Right atrium auricular region (tissue), 2 donors: ENCODE results near the gene STK39. TPM values are rescaled to one million over a fixed set of nuclear protein-coding genes. Genes with fewer than 3 reads are reported as not detected.

Experiments
- DNase-seq: peaks from one replicate; pipeline ENCODE4 v3.0.0-alpha.2; 2019; ENCODE audit warnings: low spot score
- H3K27ac ChIP-seq, 2 donors: fragments of 200-600 bp; sonication (generic); 1 replicate in 1 of 2; 2 replicates in 1 of 2; pipeline ENCODE4 v1.5.1; 2016 to 2019
- H3K27me3 ChIP-seq, 2 donors: fragments of 200-600 bp; sonication (generic); one replicate each; pipeline versions ENCODE4 v1.5.1 to v1.6.0; 2017 to 2019
- H3K36me3 ChIP-seq: fragments of 200-600 bp; sonication (generic); one replicate; pipeline ENCODE4 v1.5.1; 2016
- H3K4me1 ChIP-seq, 2 donors: fragments of 200-600 bp; sonication (generic); one replicate each; pipeline versions ENCODE4 v1.5.1 to v1.6.0; 2017 to 2019
- H3K4me3 ChIP-seq, 2 donors: fragments of 200-600 bp; sonication (generic); 1 replicate in 1 of 2; 2 replicates in 1 of 2; pipeline ENCODE4 v1.5.1; 2017 to 2019; ENCODE audit warnings: mild to moderate bottlenecking in 1 of 2, moderate library complexity in 1 of 2
- H3K9me3 ChIP-seq, 2 donors: fragments of 200-600 bp; sonication (generic); one replicate each; pipeline ENCODE4 v1.5.1; 2019
- CTCF ChIP-seq, 2 donors: fragments of 200-600 bp; sonication (generic); IDR thresholded peaks; one replicate each; pipeline ENCODE4 v1.5.1; 2019; ENCODE audit warnings: antibody characterized with exemption in 2 of 2
- total RNA-seq, 2 donors: library from RNA; depleted of rRNA; stranded (reverse); fragments of >200 nt; gene quantifications; one replicate each; pipeline ENCODE4 v1.1.0, GENCODE V29; 2016

The STK39 gene
- total RNA-seq, 2 donors from 2014 or later: 6.0 to 13.6 TPM

- H3K36me3 ChIP-seq: no peaks in the 10 kb centered on the region
- H3K4me3 ChIP-seq: no peak overlapping the region
- TF ChIP-seq CTCF (IDR thresholded peaks at IDR 0.05): no peak
- H3K4me1 ChIP-seq: peaks cover 0 to 35% of the 10 kb centered on the region in 2 donors
- no peak overlapping the region for H3K27ac ChIP-seq
- DNase-seq: no peak
- H3K9me3 ChIP-seq: no peaks in the 10 kb centered on the region
- no peaks in the 10 kb centered on the region for H3K27me3 ChIP-seq
Observed at GRCh38 chr2:168212866-168213265, 34.5 kb downstream of the STK39 start.

- TF ChIP-seq CTCF (IDR thresholded peaks at IDR 0.05): no peak
- no peak for DNase-seq
- Histone ChIP-seq H3K9me3 (no peaks in the 10 kb centered on the region), H3K27me3 (no peaks in the 10 kb centered on the region), H3K4me1 (peaks cover 0 to 35% of the 10 kb centered on the region in 2 donors), H3K36me3 (no peaks in the 10 kb centered on the region), H3K4me3 (no peak overlapping the region), H3K27ac (no peak overlapping the region)
Observed at GRCh38 chr2:168212167-168212566, 35.2 kb downstream of the STK39 start.

GRCh38 chr2:168211664-168212163 is 35.7 kb downstream of the STK39 start:
- H3K27ac ChIP-seq: no peak overlapping the region
- no peak for TF ChIP-seq CTCF (IDR thresholded peaks at IDR 0.05)
- no peak for DNase-seq
- H3K36me3 ChIP-seq: no peaks in the 10 kb centered on the region
- H3K27me3 ChIP-seq: no peaks in the 10 kb centered on the region
- no peak overlapping the region for H3K4me3 ChIP-seq
- H3K4me1 ChIP-seq: peaks cover 0 to 35% of the 10 kb centered on the region in 2 donors
- no peaks in the 10 kb centered on the region for H3K9me3 ChIP-seq

- peaks cover 0 to 29% of the 10 kb centered on the region in 2 donors for H3K4me1 ChIP-seq
- H3K27ac ChIP-seq: no peak overlapping the region
- no peak for DNase-seq
Observed at GRCh38 chr2:168210895-168211570, 36.4 kb downstream of the STK39 start.

GRCh38 chr2:168210216-168210894 is 37.0 kb downstream of the STK39 start:
- Histone ChIP-seq H3K9me3 (no peaks in the 10 kb centered on the region), H3K4me3 (peak overlapping the region in 1 of 2 donors; percentile 12), H3K27ac (no peak overlapping the region), H3K4me1 (peaks cover 0 to 22% of the 10 kb centered on the region in 2 donors), H3K27me3 (no peaks in the 10 kb centered on the region), H3K36me3 (no peaks in the 10 kb centered on the region)
- no peak for DNase-seq
- TF ChIP-seq CTCF (IDR thresholded peaks at IDR 0.05): no peak

More at GRCh38 chr2:168210895-168211570, 36.4 kb downstream of the STK39 start:
- H3K36me3 ChIP-seq: no peaks in the 10 kb centered on the region
- H3K4me3 ChIP-seq: peak overlapping the region in 1 of 2 donors; percentile 12
- no peaks in the 10 kb centered on the region for H3K27me3 ChIP-seq
- no peaks in the 10 kb centered on the region for H3K9me3 ChIP-seq
- no peak for TF ChIP-seq CTCF (IDR thresholded peaks at IDR 0.05)
